Karpas-422 (cell line): ENCODE measurements around the gene ZNF546. TPM values are rescaled to one million over a fixed set of nuclear protein-coding genes. Genes with fewer than 3 reads are reported as not detected.

Experiments
- DNase-seq: peaks from one replicate; pipeline ENCODE4 v3.0.0-alpha.2; 2015
- H2AFZ ChIP-seq: fragments of 200-600 bp; sonication (generic); 2 replicates; pipeline ENCODE4 v1.6.1; 2014; ENCODE audit warnings: antibody characterized with exemption, low read length, mixed read lengths
- H3K27ac ChIP-seq: fragments of 200-600 bp; sonication (generic); 2 replicates; pipeline ENCODE4 v1.5.1; 2014; ENCODE audit warnings: mild to moderate bottlenecking, low read length, moderate library complexity
- H3K27me3 ChIP-seq: fragments of 200-600 bp; sonication (generic); 2 replicates; pipeline ENCODE4 v1.6.1; 2014; ENCODE audit warnings: low read length, mixed read lengths
- H3K36me3 ChIP-seq: fragments of 200-600 bp; sonication (generic); 2 replicates; pipeline ENCODE4 v1.6.1; 2014; ENCODE audit warnings: low read length, mixed read lengths; ENCODE audit not compliant: insufficient read depth
- H3K4me1 ChIP-seq: fragments of 200-600 bp; sonication (generic); 2 replicates; pipeline ENCODE4 v1.6.1; 2014; ENCODE audit warnings: mild to moderate bottlenecking, low read length, mixed read lengths
- H3K4me2 ChIP-seq: fragments of 200-600 bp; sonication (generic); 2 replicates; pipeline ENCODE4 v1.6.1; 2014; ENCODE audit warnings: low read length, low read depth, mild to moderate bottlenecking; ENCODE audit not compliant: poor library complexity, severe bottlenecking
- H3K4me3 ChIP-seq: fragments of 200-600 bp; sonication (generic); 2 replicates; pipeline ENCODE4 v1.5.1; 2014; ENCODE audit warnings: mild to moderate bottlenecking, antibody characterized with exemption, low read length, mixed read lengths
- H3K79me2 ChIP-seq: fragments of 200-600 bp; sonication (generic); 2 replicates; pipeline ENCODE4 v1.6.1; 2014; ENCODE audit warnings: mild to moderate bottlenecking, low read length, mixed read lengths
- H3K9ac ChIP-seq: fragments of 200-600 bp; sonication (generic); 2 replicates; pipeline ENCODE4 v1.6.0; 2014; ENCODE audit warnings: low read length
- H3K9me2 ChIP-seq: fragments of 200-600 bp; sonication (generic), shearing (Covaris generic); replicated peaks from 2 replicates; pipeline ENCODE4 v1.6.0; 2014; ENCODE audit warnings: mild to moderate bottlenecking, low read length, moderate library complexity; ENCODE audit not compliant: insufficient read depth
- H3K9me3 ChIP-seq: fragments of 300-700, 200-600 bp; sonication (generic); 2 replicates; pipeline ENCODE4 v1.6.1; 2014; ENCODE audit warnings: low read length, mixed read lengths
- H4K20me1 ChIP-seq: fragments of 200-600 bp; sonication (generic); 2 replicates; pipeline ENCODE4 v1.6.1; 2014; ENCODE audit warnings: mild to moderate bottlenecking, antibody characterized with exemption, low read length, low read depth; ENCODE audit not compliant: insufficient read depth
- total RNA-seq: library from RNA; depleted of rRNA; stranded (reverse); fragments of >200 nt; shearing (Covaris generic); gene quantifications from 2 replicates; pipeline ENCODE4 v1.2.3, GENCODE V29; 2014; ENCODE audit warnings: low replicate concordance

ZNF546 gene
- total RNA-seq, 1 experiment from 2014 or later, result 10.4 TPM

- Histone ChIP-seq H3K9me3 (peaks cover 12% of the 10 kb centered on the region), H3K4me2 (no peak overlapping the region), H3K79me2 (peaks cover 79% of the 10 kb centered on the region), H4K20me1 (no peaks in the 10 kb centered on the region), H3K4me3 (no peak overlapping the region), H3K27me3 (no peaks in the 10 kb centered on the region), H3K9me2 (no peaks in the 10 kb centered on the region), H3K36me3 (peaks cover 11% of the 10 kb centered on the region; the same call in 1 of the 2 replicates), H3K27ac (no peak overlapping the region), H3K4me1 (peaks cover 17% of the 10 kb centered on the region), H3K9ac (no peak overlapping the region), H2AFZ (no peak overlapping the region)
- no peak for DNase-seq
Measured at GRCh38 chr19:39994361-39994760, 2.5 kb upstream of the ZNF546 start.

- 0 out of 2 replicates have a peak overlapping the region, but pooled peaks have one; percentile 21 for H3K27ac ChIP-seq
- no peaks in the 10 kb centered on the region for H3K9me2 ChIP-seq
- no peak overlapping the region for H2AFZ ChIP-seq
- peaks cover 65% of the 10 kb centered on the region for H3K79me2 ChIP-seq
- H3K4me3 ChIP-seq, result peak overlapping the region; percentile 83
- peaks cover 9% of the 10 kb centered on the region; the same call in 1 of the 2 replicates for H3K9me3 ChIP-seq
- no peaks in the 10 kb centered on the region for H3K27me3 ChIP-seq
- H3K4me1 ChIP-seq, result peaks cover 17% of the 10 kb centered on the region
- peaks cover 11% of the 10 kb centered on the region; the same call in 1 of the 2 replicates for H3K36me3 ChIP-seq
- H3K4me2 ChIP-seq, result peak overlapping the region; percentile 92
- no peaks in the 10 kb centered on the region for H4K20me1 ChIP-seq
- peak overlapping the region; percentile 78 for H3K9ac ChIP-seq
- no peak for DNase-seq
Measured at GRCh38 chr19:39995794-39996193, 1.1 kb upstream of the ZNF546 start.

DNA sequence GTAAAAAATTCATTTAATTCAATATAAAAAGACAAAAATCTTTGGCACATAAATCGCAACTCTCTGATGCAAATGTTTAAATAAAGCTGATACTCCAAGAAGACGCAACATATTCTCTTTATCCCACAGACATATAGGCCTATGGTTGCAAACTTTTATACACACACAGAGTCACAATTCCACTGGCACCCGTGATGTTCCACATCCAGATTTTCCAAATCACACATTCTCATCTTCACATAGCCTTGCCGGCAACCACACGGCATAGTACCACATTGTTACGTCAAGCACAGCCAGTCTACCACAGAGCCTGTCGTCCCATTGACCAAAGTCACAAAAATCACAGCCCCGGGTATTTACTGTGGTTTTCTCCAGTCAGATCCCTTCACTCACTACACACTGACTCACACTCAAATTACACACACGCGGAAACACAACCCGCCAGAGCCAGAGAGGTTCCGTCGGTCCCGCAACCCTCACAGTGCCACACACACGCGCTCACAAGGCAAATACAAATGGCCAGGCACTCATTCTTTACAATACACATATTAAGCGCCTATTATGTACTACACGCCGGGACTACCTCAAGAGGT lies 546 bp upstream of the ZNF546 start:
- Histone ChIP-seq H3K4me3 (peak overlapping the region; percentile 83), H3K9ac (peak overlapping the region; percentile 78), H2AFZ (peak overlapping the region; percentile 63)

GRCh38 chr19:39997638-39998216 lies 867 bp downstream of the ZNF546 start:
- Histone ChIP-seq H3K9ac (peak overlapping the region; percentile 78), H3K36me3 (peaks cover 11% of the 10 kb centered on the region; the same call in 1 of the 2 replicates), H3K9me3 (peaks cover 9% of the 10 kb centered on the region; the same call in 1 of the 2 replicates), H3K79me2 (peaks cover 48% of the 10 kb centered on the region), H3K27me3 (no peaks in the 10 kb centered on the region), H2AFZ (peak overlapping the region; percentile 81), H3K4me1 (peaks cover 17% of the 10 kb centered on the region), H3K4me2 (peak overlapping the region; percentile 92), H3K27ac (peak overlapping the region; percentile 54; the same call in 1 of the 2 replicates), H3K4me3 (peak overlapping the region; percentile 83), H3K9me2 (no peaks in the 10 kb centered on the region), H4K20me1 (no peaks in the 10 kb centered on the region)
- DNase-seq, result no peak

More for the DNA sequence above, 546 bp upstream of the ZNF546 start:
- Histone ChIP-seq H3K4me1 (peaks cover 17% of the 10 kb centered on the region), H3K9me2 (no peaks in the 10 kb centered on the region), H4K20me1 (no peaks in the 10 kb centered on the region), H3K4me2 (peak overlapping the region; percentile 92), H3K27ac (peak overlapping the region; percentile 21; the same call in 1 of the 2 replicates), H3K9me3 (peaks cover 9% of the 10 kb centered on the region; the same call in 1 of the 2 replicates), H3K79me2 (peaks cover 60% of the 10 kb centered on the region), H3K36me3 (peaks cover 11% of the 10 kb centered on the region; the same call in 1 of the 2 replicates), H3K27me3 (no peaks in the 10 kb centered on the region)
- DNase-seq, result peak; percentile 76

DNA sequence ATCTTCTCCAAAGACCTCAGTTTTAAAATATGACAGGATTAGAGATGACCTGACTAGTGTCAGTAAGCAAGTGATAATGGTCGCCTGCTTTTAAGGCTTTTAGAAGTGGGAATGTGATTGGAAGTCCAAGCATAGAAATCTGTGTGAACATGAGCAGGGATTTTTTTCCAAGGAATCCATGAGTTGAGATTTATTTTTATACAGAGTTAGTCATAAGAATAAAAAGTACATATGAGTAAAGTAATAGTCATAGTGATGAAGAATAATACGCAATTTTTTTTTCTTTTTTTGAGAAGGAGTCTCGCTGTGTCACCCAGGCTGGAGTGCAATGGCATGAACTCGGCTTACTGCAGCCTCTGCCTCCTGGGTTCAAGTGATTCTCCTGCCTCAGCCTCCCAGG lies 1.6 kb downstream of the ZNF546 start:
- Histone ChIP-seq H3K4me2 (no peak overlapping the region), H3K9me2 (no peaks in the 10 kb centered on the region), H3K79me2 (peaks cover 40% of the 10 kb centered on the region), H3K4me3 (no peak overlapping the region), H3K36me3 (peaks cover 9% of the 10 kb centered on the region; the same call in 1 of the 2 replicates), H3K9ac (no peak overlapping the region), H4K20me1 (no peaks in the 10 kb centered on the region), H3K27ac (no peak overlapping the region), H3K9me3 (peaks cover 8% of the 10 kb centered on the region; the same call in 1 of the 2 replicates), H3K27me3 (no peaks in the 10 kb centered on the region), H2AFZ (no peak overlapping the region), H3K4me1 (peaks cover 17% of the 10 kb centered on the region)
- no peak for DNase-seq

- H3K9me2 ChIP-seq, result no peaks in the 10 kb centered on the region
- H4K20me1 ChIP-seq, result no peaks in the 10 kb centered on the region
- no peak for DNase-seq
- H3K79me2 ChIP-seq, result no peaks in the 10 kb centered on the region
- no peaks in the 10 kb centered on the region for H3K27me3 ChIP-seq
- no peak overlapping the region for H3K9ac ChIP-seq
- peaks cover 11% of the 10 kb centered on the region for H3K9me3 ChIP-seq
- no peaks in the 10 kb centered on the region for H3K4me1 ChIP-seq
- no peak overlapping the region for H3K4me2 ChIP-seq
- no peak overlapping the region for H3K4me3 ChIP-seq
- peaks cover 44% of the 10 kb centered on the region for H3K36me3 ChIP-seq
- no peak overlapping the region for H2AFZ ChIP-seq
- H3K27ac ChIP-seq, result no peak overlapping the region
Measured at GRCh38 chr19:40005691-40006272, 8.9 kb downstream of the ZNF546 start.

DNA sequence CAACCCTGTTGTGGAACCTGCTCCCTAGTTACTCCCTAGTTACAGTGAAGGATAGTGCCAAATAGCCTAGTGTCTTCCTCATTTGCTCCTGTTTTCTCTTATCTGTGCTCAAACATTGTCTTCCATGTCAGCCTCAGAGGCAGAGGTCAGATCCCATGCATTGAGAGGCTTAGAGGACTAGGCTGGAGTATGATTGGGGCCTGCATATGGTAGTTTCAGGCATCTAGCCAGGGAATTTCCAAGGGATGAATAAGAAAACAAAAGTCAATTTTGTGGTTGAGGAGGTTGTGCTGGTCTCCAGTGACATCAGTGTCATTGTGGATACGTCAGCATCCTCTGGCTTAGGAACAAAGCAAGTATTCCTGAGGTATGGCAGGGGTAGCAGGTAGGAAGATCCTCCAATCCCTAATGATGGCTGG lies 9.4 kb downstream of the ZNF546 start:
- Histone ChIP-seq H2AFZ (no peak overlapping the region), H3K27ac (no peak overlapping the region), H3K4me3 (no peak overlapping the region), H3K9me2 (no peaks in the 10 kb centered on the region), H3K36me3 (peaks cover 46% of the 10 kb centered on the region), H3K27me3 (no peaks in the 10 kb centered on the region), H3K4me2 (no peak overlapping the region), H3K4me1 (no peaks in the 10 kb centered on the region), H3K79me2 (no peaks in the 10 kb centered on the region), H4K20me1 (no peaks in the 10 kb centered on the region), H3K9me3 (peaks cover 11% of the 10 kb centered on the region), H3K9ac (no peak overlapping the region)
- no peak for DNase-seq

- Histone ChIP-seq H3K79me2 (no peaks in the 10 kb centered on the region), H3K9ac (no peak overlapping the region)
Measured at GRCh38 chr19:40009674-40010073, 12.8 kb downstream of the ZNF546 start.

More at GRCh38 chr19:40009674-40010073, 12.8 kb downstream of the ZNF546 start:
- peaks cover 71% of the 10 kb centered on the region for H3K36me3 ChIP-seq
- no peaks in the 10 kb centered on the region for H4K20me1 ChIP-seq
- H3K4me2 ChIP-seq, result no peak overlapping the region
- no peak overlapping the region for H3K4me3 ChIP-seq
- no peak overlapping the region for H3K27ac ChIP-seq
- H3K4me1 ChIP-seq, result no peaks in the 10 kb centered on the region
- no peaks in the 10 kb centered on the region for H3K9me2 ChIP-seq
- peaks cover 37% of the 10 kb centered on the region for H3K9me3 ChIP-seq
- H3K27me3 ChIP-seq, result no peaks in the 10 kb centered on the region
- DNase-seq, result no peak
- H2AFZ ChIP-seq, result no peak overlapping the region
